Parathyroid adenoma (tissue), 2 donors: Measurements from ENCODE around the gene FBXO47.

Experiments used
- H2AFZ ChIP-seq: fragments of 300-600 bp; sonication (generic); one replicate; pipeline ENCODE4 v1.7.0; 2017; ENCODE audit warnings: antibody characterized with exemption, mild to moderate bottlenecking
- H3K27ac ChIP-seq: fragments of 300-600 bp; sonication (generic); one replicate; pipeline ENCODE4 v1.7.0; 2017
- H3K27me3 ChIP-seq: fragments of 300-600 bp; sonication (generic); one replicate; pipeline ENCODE4 v1.7.0; 2017; ENCODE audit warnings: low read length; ENCODE audit not compliant: control insufficient read depth, insufficient read depth
- H3K36me3 ChIP-seq: fragments of 300-600 bp; sonication (generic); one replicate; pipeline ENCODE4 v1.7.0; 2017; ENCODE audit warnings: low read length; ENCODE audit not compliant: control insufficient read depth, insufficient read depth
- H3K4me1 ChIP-seq: fragments of 300-600 bp; sonication (generic); one replicate; pipeline ENCODE4 v1.7.0; 2017; ENCODE audit warnings: control low read depth
- H3K4me2 ChIP-seq: fragments of 300-600 bp; sonication (generic); one replicate; pipeline ENCODE4 v1.7.0; 2017; ENCODE audit warnings: low read length
- H3K4me3 ChIP-seq: fragments of 300-600 bp; sonication (generic); one replicate; pipeline ENCODE4 v1.7.0; 2017; ENCODE audit warnings: low read depth, low read length
- H3K79me2 ChIP-seq: fragments of 300-600 bp; sonication (generic); one replicate; pipeline ENCODE4 v1.7.0; 2017; ENCODE audit warnings: control low read depth
- H3K9ac ChIP-seq: fragments of 300-600 bp; sonication (generic); one replicate; pipeline ENCODE4 v1.7.0; 2017; ENCODE audit warnings: mild to moderate bottlenecking
- H3K9me3 ChIP-seq: fragments of 300-600 bp; sonication (generic); one replicate; pipeline ENCODE4 v1.7.0; 2017; ENCODE audit warnings: low read length; ENCODE audit not compliant: control insufficient read depth
- TF ChIP-seq, protein P1 (sequence below): fragments of 300-600 bp; sonication (generic); IDR thresholded peaks from one replicate; pipeline ENCODE4 v1.7.0; 2017; ENCODE audit warnings: antibody characterized with exemption, mild to moderate bottlenecking
- donor health status: primary hyperparathyroidism.

Gene FBXO47

DNA sequence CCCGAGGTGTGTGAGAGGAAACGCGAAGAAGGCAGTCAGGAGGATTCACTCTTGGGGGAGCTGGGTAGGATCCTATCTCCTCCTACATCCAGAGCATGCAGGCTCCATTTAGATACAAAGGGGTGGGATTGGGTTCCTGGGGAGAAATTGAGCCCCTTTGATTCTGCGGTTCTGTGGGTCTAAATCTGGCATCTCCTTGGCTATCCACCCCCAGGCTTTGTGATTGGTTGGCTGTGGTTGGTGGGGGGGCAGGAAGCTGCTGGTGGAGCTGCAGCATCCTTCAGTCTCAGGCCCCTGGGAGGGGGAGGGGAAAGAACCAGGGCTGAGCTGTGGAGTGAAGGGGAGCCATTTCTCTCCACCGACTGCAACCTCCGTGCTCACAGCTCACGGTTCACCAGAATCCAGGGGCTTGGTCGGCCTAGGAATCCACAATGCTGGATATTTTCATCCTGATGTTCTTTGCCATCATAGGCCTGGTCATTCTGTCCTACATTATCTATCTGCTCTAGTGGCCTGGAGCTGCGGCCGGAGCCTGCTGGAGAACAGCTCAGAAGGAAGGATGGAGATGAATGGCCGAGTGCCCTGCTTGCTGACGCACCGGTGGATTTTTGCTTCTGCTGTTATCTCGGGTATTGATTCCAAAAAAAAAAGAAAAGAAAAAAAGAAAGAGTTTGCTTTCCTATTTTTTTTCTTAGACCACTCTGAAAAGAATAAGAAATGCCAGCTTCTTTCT, 41.8 kb downstream of the FBXO47 start, which contains the start of gene LASP1NB:
Gene LASP1NB, plus strand, starts transcription at position 352 of the 733 bp plus-strand sequence.
- no peak within 1 kb of the TSS for H2AFZ ChIP-seq
- H3K4me2 ChIP-seq, result no peak within 1 kb of the TSS
- H3K9me3 ChIP-seq, result no peaks in the 10 kb centered on the region
- TF ChIP-seq, protein P1, sequence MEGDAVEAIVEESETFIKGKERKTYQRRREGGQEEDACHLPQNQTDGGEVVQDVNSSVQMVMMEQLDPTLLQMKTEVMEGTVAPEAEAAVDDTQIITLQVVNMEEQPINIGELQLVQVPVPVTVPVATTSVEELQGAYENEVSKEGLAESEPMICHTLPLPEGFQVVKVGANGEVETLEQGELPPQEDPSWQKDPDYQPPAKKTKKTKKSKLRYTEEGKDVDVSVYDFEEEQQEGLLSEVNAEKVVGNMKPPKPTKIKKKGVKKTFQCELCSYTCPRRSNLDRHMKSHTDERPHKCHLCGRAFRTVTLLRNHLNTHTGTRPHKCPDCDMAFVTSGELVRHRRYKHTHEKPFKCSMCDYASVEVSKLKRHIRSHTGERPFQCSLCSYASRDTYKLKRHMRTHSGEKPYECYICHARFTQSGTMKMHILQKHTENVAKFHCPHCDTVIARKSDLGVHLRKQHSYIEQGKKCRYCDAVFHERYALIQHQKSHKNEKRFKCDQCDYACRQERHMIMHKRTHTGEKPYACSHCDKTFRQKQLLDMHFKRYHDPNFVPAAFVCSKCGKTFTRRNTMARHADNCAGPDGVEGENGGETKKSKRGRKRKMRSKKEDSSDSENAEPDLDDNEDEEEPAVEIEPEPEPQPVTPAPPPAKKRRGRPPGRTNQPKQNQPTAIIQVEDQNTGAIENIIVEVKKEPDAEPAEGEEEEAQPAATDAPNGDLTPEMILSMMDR, result no peak
- no peaks in the 10 kb centered on the region for H3K27me3 ChIP-seq
- no peaks in the 10 kb centered on the region for H3K36me3 ChIP-seq
- no peak within 1 kb of the TSS for H3K9ac ChIP-seq
- H3K4me1 ChIP-seq, result no peaks in the 10 kb centered on the region
- H3K4me3 ChIP-seq, result no peak within 1 kb of the TSS
- no peak within 1 kb of the TSS for H3K27ac ChIP-seq
- H3K79me2 ChIP-seq, result no peaks in the 10 kb centered on the region

DNA sequence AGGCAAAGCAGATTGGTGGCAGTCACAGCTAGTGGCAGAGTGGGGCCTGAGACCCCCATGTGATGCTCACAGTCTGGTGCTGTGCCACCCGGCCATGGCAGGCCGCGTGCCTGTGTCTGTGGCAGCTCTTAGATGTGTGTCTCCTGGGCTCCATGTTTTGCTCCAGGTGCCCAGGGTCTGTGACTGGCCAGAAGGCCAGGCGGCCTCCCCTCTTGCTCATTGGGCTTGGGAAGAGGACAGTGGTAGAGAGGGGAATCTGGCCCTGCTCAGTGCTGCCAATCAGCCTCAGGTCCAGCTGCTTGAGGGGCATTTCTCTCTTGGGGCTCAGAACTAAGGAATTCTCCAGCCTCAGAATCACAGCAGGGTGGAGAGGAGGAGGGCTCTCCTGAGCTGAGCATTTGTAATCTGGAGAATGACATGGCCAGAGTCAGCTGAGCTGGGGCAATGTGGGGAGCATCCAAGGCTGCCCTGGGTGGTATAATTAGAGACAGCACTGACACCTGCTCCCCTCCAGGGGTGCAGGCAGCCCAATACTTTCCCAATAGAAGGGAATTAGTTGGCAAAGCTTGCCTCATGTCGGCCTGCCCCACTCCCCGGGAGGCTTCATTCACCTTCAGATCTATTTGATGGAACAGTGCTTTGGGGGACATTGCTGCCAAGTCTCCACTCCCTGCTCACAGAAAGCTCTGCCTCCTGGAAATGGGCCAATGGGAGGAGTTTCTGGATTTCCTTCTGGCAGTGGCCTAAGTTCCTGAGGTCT, 44.5 kb downstream of the FBXO47 start:
- H3K4me1 ChIP-seq, result no peaks in the 10 kb centered on the region
- no peak overlapping the region for H3K27ac ChIP-seq

DNA sequence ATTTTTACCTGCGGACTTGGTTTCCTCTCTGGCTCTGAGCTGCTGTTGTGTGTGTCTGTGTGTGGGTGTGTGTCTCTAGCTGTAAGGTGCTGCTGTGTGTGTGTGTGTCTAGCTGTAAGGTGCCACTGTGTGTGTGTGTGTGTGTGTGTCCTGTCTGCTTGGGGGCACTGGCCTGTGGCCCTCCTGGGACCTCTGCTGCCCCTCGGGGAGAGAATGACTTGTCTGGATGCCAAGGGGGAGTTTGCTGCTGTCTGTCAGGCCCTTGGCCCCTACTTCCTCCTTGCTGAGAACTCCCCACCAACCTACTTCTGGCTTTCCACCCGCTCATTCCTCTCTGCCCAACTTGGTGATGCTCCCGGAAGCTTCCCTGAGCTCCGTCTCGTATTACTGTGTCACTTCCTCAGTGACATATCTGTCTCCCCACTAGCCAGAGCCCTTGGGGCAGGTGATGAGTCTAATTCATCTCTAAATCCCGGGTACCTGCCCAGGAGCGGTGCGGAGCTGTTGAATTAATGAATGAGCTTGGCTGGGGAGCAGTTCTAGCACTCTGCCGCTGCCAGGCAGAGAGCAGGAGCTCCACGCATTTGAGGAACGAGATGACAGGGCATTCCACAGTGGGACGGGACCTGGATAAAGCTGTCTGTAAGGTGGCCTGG, 45.3 kb downstream of the FBXO47 start:
- Histone ChIP-seq H3K4me3 (no peak overlapping the region), H3K4me1 (no peaks in the 10 kb centered on the region), H2AFZ (no peak overlapping the region)

More for the DNA sequence above, 44.5 kb downstream of the FBXO47 start:
- Histone ChIP-seq H3K36me3 (no peaks in the 10 kb centered on the region), H2AFZ (peak overlapping the region; percentile 2), H3K9ac (no peak overlapping the region), H3K9me3 (no peaks in the 10 kb centered on the region), H3K27me3 (no peaks in the 10 kb centered on the region), H3K79me2 (no peaks in the 10 kb centered on the region), H3K4me3 (no peak overlapping the region), H3K4me2 (no peak overlapping the region)
- TF ChIP-seq, protein P1, result no peak

DNA sequence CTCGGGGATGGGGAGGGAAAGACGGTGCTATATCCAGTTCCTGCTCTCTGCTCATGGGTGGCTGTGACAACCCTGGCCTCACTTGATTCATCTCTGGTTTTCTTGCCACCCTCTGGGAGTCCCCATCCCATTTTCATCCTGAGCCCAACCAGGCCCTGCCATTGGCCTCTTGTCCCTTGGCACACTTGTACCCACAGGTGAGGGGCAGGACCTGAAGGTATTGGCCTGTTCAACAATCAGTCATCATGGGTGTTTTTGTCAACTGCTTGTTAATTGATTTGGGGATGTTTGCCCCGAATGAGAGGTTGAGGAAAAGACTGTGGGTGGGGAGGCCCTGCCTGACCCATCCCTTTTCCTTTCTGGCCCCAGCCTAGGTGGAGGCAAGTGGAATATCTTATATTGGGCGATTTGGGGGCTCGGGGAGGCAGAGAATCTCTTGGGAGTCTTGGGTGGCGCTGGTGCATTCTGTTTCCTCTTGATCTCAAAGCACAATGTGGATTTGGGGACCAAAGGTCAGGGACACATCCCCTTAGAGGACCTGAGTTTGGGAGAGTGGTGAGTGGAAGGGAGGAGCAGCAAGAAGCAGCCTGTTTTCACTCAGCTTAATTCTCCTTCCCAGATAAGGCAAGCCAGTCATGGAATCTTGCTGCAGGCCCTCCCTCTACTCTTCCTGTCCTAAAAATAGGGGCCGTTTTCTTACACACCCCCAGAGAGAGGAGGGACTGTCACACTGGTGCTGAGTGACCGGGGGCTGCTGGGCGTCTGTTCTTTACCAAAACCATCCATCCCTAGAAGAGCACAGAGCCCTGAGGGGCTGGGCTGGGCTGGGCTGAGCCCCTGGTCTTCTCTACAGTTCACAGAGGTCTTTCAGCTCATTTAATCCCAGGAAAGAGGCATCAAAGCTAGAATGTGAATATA, 46.6 kb downstream of the FBXO47 start:
- no peak overlapping the region for H3K9ac ChIP-seq
- H2AFZ ChIP-seq, result no peak overlapping the region
- H3K79me2 ChIP-seq, result no peaks in the 10 kb centered on the region
- no peak overlapping the region for H3K4me2 ChIP-seq
- no peaks in the 10 kb centered on the region for H3K36me3 ChIP-seq
- H3K27me3 ChIP-seq, result no peaks in the 10 kb centered on the region
- no peaks in the 10 kb centered on the region for H3K9me3 ChIP-seq
- H3K4me3 ChIP-seq, result no peak overlapping the region
- H3K4me1 ChIP-seq, result peaks cover under 1% of the 10 kb centered on the region
- peak overlapping the region; percentile 18 for H3K27ac ChIP-seq
- TF ChIP-seq, protein P1, result no peak

More for the DNA sequence above, 45.3 kb downstream of the FBXO47 start:
- Histone ChIP-seq H3K4me2 (no peak overlapping the region), H3K9me3 (no peaks in the 10 kb centered on the region), H3K9ac (no peak overlapping the region), H3K27me3 (no peaks in the 10 kb centered on the region), H3K27ac (no peak overlapping the region), H3K79me2 (no peaks in the 10 kb centered on the region), H3K36me3 (no peaks in the 10 kb centered on the region)
- TF ChIP-seq, protein P1, result no peak
